Measurements from ENCODE around the gene ZNF37A. TPM values are rescaled to one million over a fixed set of nuclear protein-coding genes. Genes with fewer than 3 reads are reported as not detected.
A peak's percentile ranks its signal among the peaks of the same experiment; 100 is the strongest.
"Not testable (repeated sequence)": the region's sequence is repeated elsewhere in the genome, so short reads cannot be mapped to it uniquely, and the experiment has no call there.

ZNF37A gene
- total RNA-seq, 3 donors from 2014 or later (not counting 1 experiment from before 2014, with no cell fraction given): 11.3 to 22.2 (median 19.5) TPM

GRCh38 chr10:38070501-38070900 lies 23.6 kb upstream of the ZNF37A start:
- peaks cover 0 to 2% of the 10 kb centered on the region in 2 donors for H3K9me3 Mint-ChIP-seq

DNA sequence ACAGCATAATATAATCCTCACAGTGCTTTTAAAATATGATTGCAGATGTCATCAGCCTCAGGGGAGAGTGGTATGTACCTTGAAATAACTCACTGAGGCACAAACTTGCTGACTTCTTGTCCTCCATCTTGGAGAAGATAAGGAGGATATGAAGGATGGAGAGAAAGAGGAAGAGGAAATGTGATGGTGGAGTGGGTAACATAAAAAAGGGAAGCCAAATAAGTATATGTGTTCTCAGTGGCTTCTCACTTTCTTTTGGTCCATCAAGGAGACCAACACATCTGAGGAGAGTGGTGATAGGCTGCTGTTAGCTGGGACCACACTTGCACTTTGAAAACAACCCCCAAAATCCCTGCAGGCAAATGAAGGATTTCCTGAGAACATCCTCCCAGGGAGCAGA lies 21.6 kb upstream of the ZNF37A start:
- ATAC-seq (no peak), DNase-seq (no peak)
- Histone ChIP-seq H3K9me3 (ENCODE audit: control insufficient read depth, insufficient read depth, low read length) (peaks cover 8% of the 10 kb centered on the region), H3K27ac (ENCODE audit: low read length) (no peak overlapping the region), H3K4me3 (ENCODE audit: low read length) (no peak overlapping the region), H3K36me3 (ENCODE audit: control insufficient read depth, insufficient read depth, low read length) (no peaks in the 10 kb centered on the region), H3K4me1 (ENCODE audit: control insufficient read depth, insufficient read depth, low read length) (no peaks in the 10 kb centered on the region), H3K27me3 (ENCODE audit: control insufficient read depth, insufficient read depth, low read length) (no peaks in the 10 kb centered on the region)
- TF ChIP-seq CTCF (IDR thresholded peaks at IDR 0.05): no peak
- Mint-ChIP-seq H3K27me3 (ENCODE audit: low read depth in 2 of 2) (peaks cover 3 to 8% of the 10 kb centered on the region in 2 donors), H3K27ac (no peak overlapping the region), H3K9me3 (peaks cover 0 to 2% of the 10 kb centered on the region in 2 donors), H3K36me3 (no peaks in the 10 kb centered on the region), H3K4me3 (no peak overlapping the region), H3K4me1 (peaks cover 0 to 6% of the 10 kb centered on the region in 2 donors)
- intact Hi-C loops (cut with micrococcal nuclease): no loop called here

More at GRCh38 chr10:38070501-38070900, 23.6 kb upstream of the ZNF37A start:
- peaks cover 3% of the 10 kb centered on the region for H3K9me3 ChIP-seq (ENCODE audit: control insufficient read depth, insufficient read depth, low read length)
- Mint-ChIP-seq H3K27ac (no peak overlapping the region), H3K27me3 (ENCODE audit: low read depth in 2 of 2) (peaks cover 3 to 7% of the 10 kb centered on the region in 2 donors), H3K36me3 (no peaks in the 10 kb centered on the region), H3K4me3 (no peak overlapping the region), H3K4me1 (peaks cover 0 to 6% of the 10 kb centered on the region in 2 donors)
- no peak for TF ChIP-seq CTCF (IDR thresholded peaks at IDR 0.05)
- WGBS (ENCODE audit: insufficient coverage): 96% methylated on average over 8 of the region's 8 CpGs
- DNase-seq (no peak), ATAC-seq (no peak)
- no peaks in the 10 kb centered on the region for H3K27me3 ChIP-seq (ENCODE audit: control insufficient read depth, insufficient read depth, low read length)
- no peaks in the 10 kb centered on the region for H3K4me1 ChIP-seq (ENCODE audit: control insufficient read depth, insufficient read depth, low read length)
- no peak overlapping the region for H3K4me3 ChIP-seq (ENCODE audit: low read length)
- no peaks in the 10 kb centered on the region for H3K36me3 ChIP-seq (ENCODE audit: control insufficient read depth, insufficient read depth, low read length)
- no peak overlapping the region for H3K27ac ChIP-seq (ENCODE audit: low read length)
- intact Hi-C loops (cut with micrococcal nuclease): no loop called here

DNA sequence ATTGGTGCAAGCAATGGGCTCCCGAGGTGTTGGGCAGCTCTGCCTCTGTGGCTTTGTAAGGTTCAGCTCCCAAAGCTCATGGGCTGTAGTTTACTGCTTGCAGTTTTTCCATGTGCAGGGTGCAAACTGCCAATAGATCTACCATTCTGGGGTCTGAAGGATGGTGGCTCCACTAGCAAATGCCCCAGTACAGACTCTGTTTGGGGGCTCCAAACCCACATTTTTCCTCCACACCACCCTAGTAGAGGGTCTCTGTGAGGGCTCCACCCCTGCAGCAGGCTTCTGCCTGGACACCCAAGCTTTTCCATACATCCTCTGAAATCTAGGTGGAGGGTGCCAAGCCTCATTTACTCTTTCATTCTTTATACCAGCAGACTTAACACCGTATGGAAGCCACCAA lies 17.4 kb upstream of the ZNF37A start:
- no peak overlapping the region for H3K4me3 ChIP-seq (ENCODE audit: low read length)
- Mint-ChIP-seq H3K4me1 (no peaks in the 10 kb centered on the region), H3K27me3 (ENCODE audit: low read depth in 2 of 2) (peaks cover 12 to 15% of the 10 kb centered on the region in 2 donors), H3K4me3 (no peak overlapping the region), H3K9me3 (peaks cover 0 to 4% of the 10 kb centered on the region in 2 donors), H3K36me3 (no peaks in the 10 kb centered on the region), H3K27ac (no peak overlapping the region)
- ATAC-seq (no peak), DNase-seq (no peak)
- H3K4me1 ChIP-seq (ENCODE audit: control insufficient read depth, insufficient read depth, low read length): no peaks in the 10 kb centered on the region
- peaks cover 2% of the 10 kb centered on the region for H3K27me3 ChIP-seq (ENCODE audit: control insufficient read depth, insufficient read depth, low read length)
- no peaks in the 10 kb centered on the region for H3K36me3 ChIP-seq (ENCODE audit: control insufficient read depth, insufficient read depth, low read length)
- H3K27ac ChIP-seq (ENCODE audit: low read length): no peak overlapping the region
- no peak for TF ChIP-seq CTCF (IDR thresholded peaks at IDR 0.05)
- 83% methylated on average over 2 of the region's 2 CpGs for WGBS (ENCODE audit: insufficient coverage)
- intact Hi-C loops (cut with micrococcal nuclease): no loop called here
- H3K9me3 ChIP-seq (ENCODE audit: control insufficient read depth, insufficient read depth, low read length): peaks cover 10% of the 10 kb centered on the region

DNA sequence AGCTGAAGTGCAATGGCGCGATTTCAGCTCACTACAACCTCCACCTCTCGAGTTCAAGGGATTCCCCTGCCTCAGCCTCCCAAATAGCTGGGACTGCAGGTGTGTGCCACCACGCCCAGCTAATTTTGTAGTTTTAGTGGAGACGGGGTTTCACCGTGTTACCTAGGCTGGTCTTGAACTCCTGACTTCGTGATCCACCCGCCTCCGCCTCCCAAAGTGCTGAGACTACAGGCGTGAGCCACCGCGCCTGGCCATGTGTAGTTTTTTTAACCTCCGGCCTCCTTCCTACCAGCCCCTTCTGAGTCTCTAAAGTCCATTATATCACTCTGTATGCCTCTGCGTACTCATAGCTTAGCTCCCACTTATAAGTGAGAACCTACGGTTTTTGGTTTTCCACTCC lies 819 bp upstream of the ZNF37A start:
- DNase-seq; H3K27ac ChIP-seq (ENCODE audit: low read length); H3K27me3 ChIP-seq (ENCODE audit: control insufficient read depth, insufficient read depth, low read length); intact Hi-C loops (cut with micrococcal nuclease); H3K9me3 ChIP-seq (ENCODE audit: control insufficient read depth, insufficient read depth, low read length); H3K9me3 Mint-ChIP-seq; H3K36me3 ChIP-seq (ENCODE audit: control insufficient read depth, insufficient read depth, low read length); ATAC-seq; H3K27me3 Mint-ChIP-seq (ENCODE audit: low read depth in 2 of 2): not testable (repeated sequence)
- peaks cover 19% of the 10 kb centered on the region for H3K4me1 ChIP-seq (ENCODE audit: control insufficient read depth, insufficient read depth, low read length)
- 93% methylated on average over 15 of the region's 15 CpGs for WGBS (ENCODE audit: insufficient coverage)
- peak overlapping the region; percentile 95 for H3K4me3 Mint-ChIP-seq
- H3K4me1 Mint-ChIP-seq: peaks cover 30 to 31% of the 10 kb centered on the region in 2 donors
- peak overlapping the region; percentile 90 for H3K4me3 ChIP-seq (ENCODE audit: low read length)
- peak overlapping the region; percentile 90 to 93 for H3K27ac Mint-ChIP-seq
- peaks cover 11% of the 10 kb centered on the region for H3K36me3 Mint-ChIP-seq

Data from natural killer cell (primary cell).